Caco-2 (cell line): ENCODE measurements around the gene GLTP. TPM values are rescaled to one million over a fixed set of nuclear protein-coding genes. Genes with fewer than 3 reads are reported as not detected.

Source experiments
- BruUV-seq: library from RNA; stranded (reverse); fragments of 400-500 nt; replicated peaks from 2 replicates; lab custom pipeline; 2021; lab: Mats Ljungman, UMichigan
- CTCF ChIA-PET: fragments of 300-600 bp; sonication (Branson Sonifier 250); formaldehyde crosslinking; loops from one replicate; lab custom pipeline; 2022; ENCODE audit warnings: antibody characterized with exemption; lab: Charles Lee
- POLR2A ChIA-PET: fragments of 300-600 bp; sonication (Branson Sonifier 250); formaldehyde crosslinking; loops from one replicate; lab custom pipeline; 2022; ENCODE audit warnings: antibody characterized with exemption; lab: Charles Lee
- DNase-seq, 2 experiments: peaks; one replicate each; pipeline versions ENCODE4 v3.0.0 to v3.0.0-alpha.2; 2020 to 2022
- H3K27me3 ChIP-seq: replicated peaks from 2 replicates; pipeline ENCODE4 v1.6.0; 2011; ENCODE audit warnings: low read length; ENCODE audit not compliant: control insufficient read depth, insufficient read depth
- H3K36me3 ChIP-seq: 2 replicates; pipeline ENCODE4 v1.5.1; 2011; ENCODE audit warnings: low read length; ENCODE audit not compliant: control insufficient read depth, insufficient read depth
- H3K4me1 ChIP-seq: fragments of 250-450 bp; sonication (Bioruptor Pico); 2 replicates; pipeline ENCODE4 v1.5.1; 2020; ENCODE audit warnings: mild to moderate bottlenecking
- H3K4me3 ChIP-seq: 2 replicates; pipeline ENCODE4 v1.5.1; 2011; ENCODE audit warnings: low read depth, mild to moderate bottlenecking, control low read depth, low read length
- H3K9me3 ChIP-seq: fragments of 250-450 bp; sonication (Bioruptor Pico); 2 replicates; pipeline ENCODE4 v1.5.1; 2020; ENCODE audit warnings: mild to moderate bottlenecking, moderate library complexity
- H3K27ac Mint-ChIP-seq: one replicate; pipeline ENCODE4 v1.8.0; 2022; ENCODE audit warnings: mixed read lengths; ENCODE audit not compliant: unreplicated experiment
- H3K27me3 Mint-ChIP-seq: one replicate; pipeline ENCODE4 v1.8.0; 2022; ENCODE audit warnings: mixed read lengths; ENCODE audit not compliant: insufficient read depth, unreplicated experiment
- H3K36me3 Mint-ChIP-seq: one replicate; pipeline ENCODE4 v1.8.0; 2022; ENCODE audit warnings: mild to moderate bottlenecking, mixed read lengths; ENCODE audit not compliant: insufficient read depth, unreplicated experiment
- H3K4me1 Mint-ChIP-seq: one replicate; pipeline ENCODE4 v1.8.0; 2022; ENCODE audit warnings: low read depth, mixed read lengths; ENCODE audit not compliant: unreplicated experiment
- H3K4me3 Mint-ChIP-seq: one replicate; pipeline ENCODE4 v1.8.0; 2022; ENCODE audit warnings: mild to moderate bottlenecking, moderate library complexity, mixed read lengths; ENCODE audit not compliant: unreplicated experiment
- H3K9me3 Mint-ChIP-seq: one replicate; pipeline ENCODE4 v1.8.0; 2022; ENCODE audit warnings: mixed read lengths; ENCODE audit not compliant: unreplicated experiment
- intact Hi-C: fragments of 100-400 bp; cut with micrococcal nuclease; formaldehyde crosslinking; loops from one replicate; pipeline ENCODE4 v1.10.0; 2022; ENCODE audit not compliant: unreplicated experiment
- total RNA-seq: library from RNA; stranded (reverse); gene quantifications from 2 replicates; pipeline ENCODE4 v1.2.3, GENCODE V29; 2022
- TF ChIP-seq, protein P1 (sequence below), 2 experiments: fragments of 200-600 bp in 1 of 2; IDR thresholded peaks; 1 replicate in 1 of 2; 2 replicates in 1 of 2; pipeline versions ENCODE4 v1.5.1 to v1.8.0; 2011 to 2022; ENCODE audit warnings: antibody characterized with exemption in 1 of 2, control low read depth in 1 of 2, inconsistent platforms in 1 of 2, low read depth in 1 of 2, low read length in 1 of 2, mild to moderate bottlenecking in 1 of 2, moderate library complexity in 1 of 2; ENCODE audit not compliant: insufficient read depth in 1 of 2, severe bottlenecking in 1 of 2, unreplicated experiment in 1 of 2

The GLTP gene
- total RNA-seq, 1 experiment from 2014 or later = 14.9 TPM

DNA sequence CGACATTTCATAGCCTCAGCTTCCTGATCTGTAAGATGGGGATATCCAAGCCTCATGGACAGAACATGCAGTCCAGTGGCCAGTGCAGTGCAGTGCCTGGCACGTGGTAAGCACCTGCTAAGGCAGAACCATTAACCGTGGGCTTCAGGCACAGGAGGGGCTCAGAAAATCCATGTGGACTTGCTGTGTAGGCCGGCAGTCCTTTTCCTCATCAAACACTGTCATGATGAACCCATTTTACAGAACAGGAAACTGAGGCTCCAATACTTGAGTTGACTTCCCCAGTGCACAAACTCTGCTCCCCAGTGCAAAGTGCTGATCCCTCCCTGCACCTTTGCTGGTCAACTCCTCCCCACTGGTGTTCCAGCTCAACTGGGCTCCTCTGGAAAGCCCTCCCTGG, 65.1 kb downstream of the GLTP start:
- BruUV-seq = no TSS peak
- ChIA-PET POLR2A (no interaction called here), CTCF (no interaction called here)

DNA sequence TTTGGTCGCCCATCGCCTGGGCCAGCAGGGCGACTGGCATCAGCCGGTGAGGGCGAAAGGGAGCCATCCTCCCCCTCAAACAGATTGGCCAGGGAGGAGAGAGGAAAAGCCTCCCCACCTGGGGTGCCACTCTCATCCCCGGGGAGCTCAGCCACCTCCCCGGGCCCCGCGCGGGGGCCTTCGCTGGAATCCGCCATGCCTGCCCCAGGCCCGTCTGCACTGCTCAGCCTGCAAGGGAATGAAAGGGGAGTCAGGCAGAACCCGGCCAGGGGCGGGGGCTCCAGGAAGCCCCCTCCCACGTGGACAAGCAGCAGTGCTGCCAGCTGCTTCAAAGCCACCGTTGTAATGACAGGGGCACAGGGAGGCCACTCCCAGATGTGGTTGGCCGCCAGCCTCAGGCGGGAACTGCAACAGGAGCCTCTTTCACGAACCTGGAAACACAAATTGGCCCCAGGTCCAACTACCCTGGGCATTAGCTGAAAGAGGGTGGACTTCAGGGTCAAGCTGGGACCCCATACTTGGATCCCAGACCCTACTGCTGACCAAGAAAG, 65.7 kb downstream of the GLTP start:
- Mint-ChIP-seq H3K36me3 (no peaks in the 10 kb centered on the region), H3K4me3 (no peak overlapping the region)
- no TSS peak for BruUV-seq

More for the DNA sequence above, 65.1 kb downstream of the GLTP start:
- Mint-ChIP-seq H3K36me3 (no peaks in the 10 kb centered on the region), H3K27me3 (no peaks in the 10 kb centered on the region), H3K4me1 (no peaks in the 10 kb centered on the region), H3K9me3 (no peaks in the 10 kb centered on the region), H3K4me3 (no peak overlapping the region), H3K27ac (no peak overlapping the region)
- intact Hi-C loops = no loop called here
- DNase-seq = no peak
- Histone ChIP-seq H3K27me3 (no peaks in the 10 kb centered on the region), H3K36me3 (no peaks in the 10 kb centered on the region), H3K9me3 (no peaks in the 10 kb centered on the region), H3K4me3 (no peak overlapping the region), H3K4me1 (peaks cover 4% of the 10 kb centered on the region; the same call in 1 of the 2 replicates)
- TF ChIP-seq, protein P1, sequence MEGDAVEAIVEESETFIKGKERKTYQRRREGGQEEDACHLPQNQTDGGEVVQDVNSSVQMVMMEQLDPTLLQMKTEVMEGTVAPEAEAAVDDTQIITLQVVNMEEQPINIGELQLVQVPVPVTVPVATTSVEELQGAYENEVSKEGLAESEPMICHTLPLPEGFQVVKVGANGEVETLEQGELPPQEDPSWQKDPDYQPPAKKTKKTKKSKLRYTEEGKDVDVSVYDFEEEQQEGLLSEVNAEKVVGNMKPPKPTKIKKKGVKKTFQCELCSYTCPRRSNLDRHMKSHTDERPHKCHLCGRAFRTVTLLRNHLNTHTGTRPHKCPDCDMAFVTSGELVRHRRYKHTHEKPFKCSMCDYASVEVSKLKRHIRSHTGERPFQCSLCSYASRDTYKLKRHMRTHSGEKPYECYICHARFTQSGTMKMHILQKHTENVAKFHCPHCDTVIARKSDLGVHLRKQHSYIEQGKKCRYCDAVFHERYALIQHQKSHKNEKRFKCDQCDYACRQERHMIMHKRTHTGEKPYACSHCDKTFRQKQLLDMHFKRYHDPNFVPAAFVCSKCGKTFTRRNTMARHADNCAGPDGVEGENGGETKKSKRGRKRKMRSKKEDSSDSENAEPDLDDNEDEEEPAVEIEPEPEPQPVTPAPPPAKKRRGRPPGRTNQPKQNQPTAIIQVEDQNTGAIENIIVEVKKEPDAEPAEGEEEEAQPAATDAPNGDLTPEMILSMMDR (IDR thresholded peaks at IDR 0.05; ENCODE audit: insufficient read depth in 1 of 2, low read depth in 1 of 2, low read length in 1 of 2, severe bottlenecking in 1 of 2, unreplicated experiment in 1 of 2) = no peak

DNA sequence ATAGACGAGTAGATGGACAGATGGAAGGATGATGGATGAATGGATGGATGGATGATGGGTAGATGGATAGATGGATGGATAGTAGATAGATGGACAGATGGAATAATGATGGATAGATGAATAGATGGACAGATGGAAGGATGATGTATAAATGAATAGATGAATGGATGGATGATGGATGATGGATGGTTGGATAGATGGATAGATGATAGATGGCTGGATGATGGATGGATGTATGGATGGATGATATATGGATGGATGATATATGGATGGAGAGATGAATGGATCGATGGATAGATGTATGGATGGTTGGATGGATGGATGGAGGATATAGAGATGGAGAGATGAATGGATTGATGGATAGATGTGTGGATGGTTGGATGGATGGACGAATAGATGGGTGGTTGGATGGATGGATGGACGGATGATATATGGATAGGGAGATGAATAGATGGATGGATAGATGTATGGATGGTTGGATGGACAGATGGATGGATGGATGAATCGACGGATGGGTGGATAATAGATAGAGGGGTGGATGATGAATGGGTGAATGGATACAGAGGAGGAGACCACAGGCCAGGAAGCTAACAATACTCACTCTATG, 66.4 kb downstream of the GLTP start:
- intact Hi-C loops = no loop called here

More for the DNA sequence above, 65.7 kb downstream of the GLTP start:
- Mint-ChIP-seq H3K27ac (no peak overlapping the region), H3K27me3 (no peaks in the 10 kb centered on the region), H3K4me1 (no peaks in the 10 kb centered on the region), H3K9me3 (no peaks in the 10 kb centered on the region)
- intact Hi-C loops = no loop called here
- Histone ChIP-seq H3K4me3 (no peak overlapping the region), H3K27me3 (no peaks in the 10 kb centered on the region), H3K9me3 (no peaks in the 10 kb centered on the region), H3K36me3 (no peaks in the 10 kb centered on the region), H3K4me1 (peaks cover 4% of the 10 kb centered on the region; the same call in 1 of the 2 replicates)
- CTCF ChIA-PET = interaction anchor here (0.6 kb wide), 1 partner anchor 56 kb away, joined by 9 read pairs; no protein-coding TSS in a partner anchor
- POLR2A ChIA-PET = no interaction called here
- DNase-seq = no peak
- TF ChIP-seq, protein P1 (IDR thresholded peaks at IDR 0.05; ENCODE audit: insufficient read depth in 1 of 2, low read depth in 1 of 2, low read length in 1 of 2, severe bottlenecking in 1 of 2, unreplicated experiment in 1 of 2) = no peak

More for the DNA sequence above, 66.4 kb downstream of the GLTP start:
- Histone ChIP-seq H3K9me3 (no peaks in the 10 kb centered on the region), H3K4me3 (no peak overlapping the region), H3K27me3 (no peaks in the 10 kb centered on the region), H3K4me1 (peaks cover 4% of the 10 kb centered on the region; the same call in 1 of the 2 replicates), H3K36me3 (no peaks in the 10 kb centered on the region)
- Mint-ChIP-seq H3K36me3 (no peaks in the 10 kb centered on the region), H3K9me3 (no peaks in the 10 kb centered on the region), H3K27me3 (no peaks in the 10 kb centered on the region), H3K27ac (no peak overlapping the region), H3K4me1 (no peaks in the 10 kb centered on the region), H3K4me3 (no peak overlapping the region)
- DNase-seq = no peak
- ChIA-PET POLR2A (no interaction called here), CTCF (interaction anchor here (0.6 kb wide), 1 partner anchor 57 kb away, joined by 9 read pairs; no protein-coding TSS in a partner anchor)
- BruUV-seq = no TSS peak
- TF ChIP-seq, protein P1 (IDR thresholded peaks at IDR 0.05; ENCODE audit: insufficient read depth in 1 of 2, low read depth in 1 of 2, low read length in 1 of 2, severe bottlenecking in 1 of 2, unreplicated experiment in 1 of 2) = no peak
